Erythroblast (primary cell): ENCODE data around the gene KAZN.

Source experiments
- GATA1 ChIP-seq: IDR thresholded peaks from 2 replicates; pipeline ENCODE4 v1.6.1; 2011; ENCODE audit warnings: low read depth, mild to moderate bottlenecking, control low read depth, low read length, moderate library complexity
- POLR2A ChIP-seq: IDR thresholded peaks from 2 replicates; pipeline ENCODE4 v1.6.1; 2011; ENCODE audit warnings: mild to moderate bottlenecking, low read length

DNA sequence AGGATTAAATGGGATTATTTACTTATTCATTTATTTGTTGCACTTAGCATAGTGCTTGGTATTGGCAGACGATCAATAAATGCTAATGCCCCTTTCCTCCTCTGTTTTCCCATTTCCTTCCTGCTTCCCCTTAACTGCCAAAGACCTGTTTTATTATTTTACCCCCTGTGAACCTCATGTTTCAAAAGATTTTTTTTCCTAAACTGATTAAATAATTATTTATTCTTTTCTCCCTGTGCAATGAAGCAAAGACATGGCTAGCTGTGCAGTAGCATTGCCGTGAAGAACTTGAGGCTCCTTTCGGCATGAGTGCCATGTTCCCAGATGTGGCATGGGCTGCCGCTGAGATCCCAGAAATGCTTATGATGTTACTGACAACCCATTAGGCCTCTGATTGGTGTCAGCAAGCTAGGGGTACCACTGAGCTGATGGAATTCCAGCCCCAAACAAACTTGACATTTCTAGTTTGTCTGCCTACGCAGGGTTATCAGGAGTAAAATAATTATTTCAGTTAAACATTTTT, 288.6 kb downstream of the KAZN start:
- TF ChIP-seq POLR2A (no peak), GATA1 (no peak)
